MG63 (cell line): ENCODE data around the gene TGFBR3L. TPM values are rescaled to one million over a fixed set of nuclear protein-coding genes. Genes with fewer than 3 reads are reported as not detected.

Source experiments
- DNase-seq: peaks from one replicate; pipeline ENCODE4 v3.0.0-alpha.2; 2020
- H3K27me3 ChIP-seq: fragments of 250-450 bp; sonication (Bioruptor Pico); 2 replicates; pipeline ENCODE4 v1.5.1; 2020; ENCODE audit warnings: mild to moderate bottlenecking, moderate library complexity
- H3K36me3 ChIP-seq: fragments of 250-450 bp; sonication (Bioruptor Pico); 2 replicates; pipeline ENCODE4 v1.5.1; 2020; ENCODE audit warnings: mild to moderate bottlenecking, moderate library complexity
- H3K4me3 ChIP-seq: fragments of 250-450 bp; sonication (Bioruptor Pico); 2 replicates; pipeline ENCODE4 v1.5.1; 2020; ENCODE audit warnings: mild to moderate bottlenecking, moderate library complexity
- H3K9me3 ChIP-seq: fragments of 250-450 bp; sonication (Bioruptor Pico); 2 replicates; pipeline ENCODE4 v1.5.1; 2020; ENCODE audit warnings: mild to moderate bottlenecking, moderate library complexity
- total RNA-seq: library from RNA; depleted of rRNA; stranded (reverse); fragments of >200 nt; shearing (Covaris generic); gene quantifications from 2 replicates; pipeline ENCODE4 v1.2.3, GENCODE V29; 2014; ENCODE audit warnings: low replicate concordance

TGFBR3L gene
- total RNA-seq, 1 experiment from 2014 or later, result 0.46 TPM

DNA sequence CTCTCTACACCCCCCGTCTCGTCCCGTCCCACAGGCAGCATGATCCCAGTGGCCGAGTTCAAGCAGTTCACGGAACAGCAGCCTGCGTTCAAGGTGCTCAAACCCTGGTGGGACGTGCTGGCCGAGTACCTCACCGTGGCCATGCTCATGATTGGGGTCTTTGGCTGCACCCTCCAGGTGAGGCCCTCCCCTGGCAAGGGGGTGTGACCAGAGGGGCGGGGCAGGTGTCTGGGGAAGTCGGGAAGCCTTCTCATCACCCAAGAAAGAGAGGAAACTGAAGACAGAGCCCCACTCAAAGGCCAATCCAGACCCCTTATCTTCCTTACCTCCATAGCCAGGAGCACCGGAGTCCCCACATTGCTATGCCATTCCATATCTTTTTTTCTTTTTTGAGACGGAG is 19.1 kb upstream of the TGFBR3L start:
- DNase-seq, result no peak
- Histone ChIP-seq H3K4me3 (no peak overlapping the region), H3K27me3 (no peaks in the 10 kb centered on the region), H3K9me3 (no peaks in the 10 kb centered on the region), H3K36me3 (peaks cover 28% of the 10 kb centered on the region)

DNA sequence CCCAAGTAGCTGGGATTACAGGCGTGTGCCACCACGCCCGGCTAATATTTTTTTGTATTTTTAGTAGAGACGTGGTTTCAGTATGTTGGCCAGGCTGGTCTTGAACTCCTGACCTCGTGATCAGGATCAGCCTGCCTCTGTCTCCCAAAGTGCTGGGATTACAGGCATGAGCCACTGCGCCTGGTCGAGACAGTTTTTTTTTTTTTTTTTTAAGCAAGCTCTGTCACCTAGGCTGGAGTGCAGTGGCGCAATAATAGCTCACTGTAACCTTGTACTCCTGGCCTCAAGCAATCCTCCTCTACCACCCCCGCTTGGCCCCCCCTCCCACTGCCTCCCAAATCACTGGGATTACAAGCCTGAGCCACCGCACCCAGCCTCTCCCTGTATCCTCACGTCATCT is 17.3 kb upstream of the TGFBR3L start:
- DNase-seq, result no peak
- Histone ChIP-seq H3K4me3 (no peak overlapping the region), H3K36me3 (peaks cover 38% of the 10 kb centered on the region), H3K9me3 (no peaks in the 10 kb centered on the region), H3K27me3 (no peaks in the 10 kb centered on the region)

DNA sequence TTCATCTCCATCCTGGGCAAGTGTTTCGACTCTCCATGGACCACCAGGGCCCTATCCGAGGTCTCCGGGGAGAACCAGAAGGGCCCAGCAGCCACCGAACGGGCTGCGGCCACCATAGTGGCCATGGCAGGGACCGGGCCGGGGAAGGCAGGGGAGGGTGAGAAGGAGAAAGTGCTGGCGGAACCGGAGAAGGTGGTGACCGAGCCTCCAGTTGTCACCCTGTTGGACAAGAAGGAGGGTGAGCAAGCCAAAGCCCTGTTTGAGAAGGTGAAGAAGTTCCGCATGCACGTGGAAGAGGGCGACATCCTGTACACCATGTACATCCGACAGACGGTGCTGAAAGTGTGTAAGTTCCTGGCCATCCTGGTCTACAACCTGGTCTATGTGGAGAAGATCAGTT is 15.7 kb upstream of the TGFBR3L start:
- no peaks in the 10 kb centered on the region for H3K9me3 ChIP-seq
- no peak for DNase-seq
- peaks cover 43% of the 10 kb centered on the region for H3K36me3 ChIP-seq
- H3K4me3 ChIP-seq, result no peak overlapping the region
- H3K27me3 ChIP-seq, result no peaks in the 10 kb centered on the region

DNA sequence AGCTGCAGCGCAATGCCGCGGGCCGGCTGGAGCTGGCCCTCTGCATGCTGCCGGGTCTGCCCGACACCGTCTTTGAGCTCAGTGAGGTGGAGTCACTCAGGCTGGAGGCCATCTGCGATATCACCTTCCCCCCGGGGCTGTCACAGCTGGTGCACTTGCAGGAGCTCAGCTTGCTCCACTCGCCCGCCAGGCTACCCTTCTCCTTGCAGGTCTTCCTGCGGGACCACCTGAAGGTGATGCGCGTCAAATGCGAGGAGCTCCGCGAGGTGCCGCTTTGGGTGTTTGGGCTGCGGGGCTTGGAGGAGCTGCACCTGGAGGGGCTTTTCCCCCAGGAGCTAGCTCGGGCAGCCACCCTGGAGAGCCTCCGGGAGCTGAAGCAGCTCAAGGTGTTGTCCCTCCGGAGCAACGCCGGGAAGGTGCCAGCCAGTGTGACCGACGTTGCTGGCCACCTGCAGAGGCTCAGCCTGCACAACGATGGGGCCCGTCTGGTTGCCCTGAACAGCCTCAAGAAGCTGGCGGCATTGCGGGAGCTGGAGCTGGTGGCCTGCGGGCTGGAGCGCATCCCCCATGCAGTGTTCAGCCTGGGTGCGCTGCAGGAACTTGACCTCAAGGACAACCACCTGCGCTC is 14.8 kb upstream of the TGFBR3L start:
- Histone ChIP-seq H3K36me3 (peaks cover 48% of the 10 kb centered on the region), H3K9me3 (no peaks in the 10 kb centered on the region), H3K27me3 (no peaks in the 10 kb centered on the region), H3K4me3 (no peak overlapping the region)
- DNase-seq, result no peak

DNA sequence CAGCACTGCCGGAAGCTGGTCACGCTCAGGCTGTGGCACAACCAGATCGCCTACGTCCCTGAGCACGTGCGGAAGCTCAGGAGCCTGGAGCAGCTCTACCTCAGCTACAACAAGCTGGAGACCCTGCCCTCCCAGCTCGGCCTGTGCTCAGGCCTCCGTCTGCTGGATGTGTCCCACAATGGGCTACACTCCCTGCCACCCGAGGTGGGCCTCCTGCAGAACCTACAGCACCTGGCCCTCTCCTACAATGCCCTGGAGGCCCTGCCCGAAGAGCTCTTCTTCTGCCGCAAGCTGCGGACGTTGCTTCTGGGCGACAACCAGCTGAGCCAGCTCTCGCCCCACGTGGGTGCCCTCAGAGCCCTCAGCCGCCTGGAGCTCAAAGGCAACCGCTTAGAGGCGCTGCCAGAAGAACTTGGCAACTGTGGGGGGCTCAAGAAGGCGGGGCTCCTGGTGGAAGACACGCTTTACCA is 14.2 kb upstream of the TGFBR3L start:
- H3K4me3 ChIP-seq, result no peak overlapping the region
- H3K27me3 ChIP-seq, result no peaks in the 10 kb centered on the region
- H3K36me3 ChIP-seq, result peaks cover 54% of the 10 kb centered on the region
- no peak for DNase-seq
- H3K9me3 ChIP-seq, result no peaks in the 10 kb centered on the region

GRCh38 chr19:7900931-7901330 is 13.7 kb upstream of the TGFBR3L start:
- Histone ChIP-seq H3K4me3 (no peak overlapping the region), H3K9me3 (no peaks in the 10 kb centered on the region), H3K27me3 (no peaks in the 10 kb centered on the region), H3K36me3 (peaks cover 54% of the 10 kb centered on the region)
- DNase-seq, result no peak

DNA sequence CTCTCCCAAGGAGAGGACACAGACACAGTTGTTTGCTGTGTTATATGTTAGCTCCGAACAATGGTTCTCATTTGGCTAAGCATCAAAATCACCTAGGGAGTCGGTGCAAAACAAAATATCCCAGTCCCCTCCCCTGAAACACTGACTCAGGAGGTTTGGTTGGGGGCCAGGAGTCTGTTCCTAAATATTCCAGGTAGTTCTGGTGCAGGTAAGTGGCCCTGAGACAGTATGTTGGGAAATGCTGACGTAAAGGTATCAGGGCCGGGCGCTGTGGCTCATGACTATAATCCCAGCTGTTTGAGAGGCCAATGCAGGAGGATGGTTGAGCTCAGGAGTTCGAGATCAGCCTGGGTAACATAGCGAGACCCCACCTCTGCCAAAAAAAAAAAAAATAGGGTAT is 13.3 kb upstream of the TGFBR3L start:
- DNase-seq, result no peak
- no peak overlapping the region for H3K4me3 ChIP-seq

GRCh38 chr19:7902796-7903243 is 11.8 kb upstream of the TGFBR3L start:
- no peaks in the 10 kb centered on the region for H3K9me3 ChIP-seq
- peak overlapping the region; percentile 83 for H3K4me3 ChIP-seq
- H3K36me3 ChIP-seq, result peaks cover 69% of the 10 kb centered on the region
- no peak for DNase-seq
- H3K27me3 ChIP-seq, result no peaks in the 10 kb centered on the region

More for the DNA sequence above, 13.3 kb upstream of the TGFBR3L start:
- Histone ChIP-seq H3K27me3 (no peaks in the 10 kb centered on the region), H3K36me3 (peaks cover 58% of the 10 kb centered on the region), H3K9me3 (no peaks in the 10 kb centered on the region)

DNA sequence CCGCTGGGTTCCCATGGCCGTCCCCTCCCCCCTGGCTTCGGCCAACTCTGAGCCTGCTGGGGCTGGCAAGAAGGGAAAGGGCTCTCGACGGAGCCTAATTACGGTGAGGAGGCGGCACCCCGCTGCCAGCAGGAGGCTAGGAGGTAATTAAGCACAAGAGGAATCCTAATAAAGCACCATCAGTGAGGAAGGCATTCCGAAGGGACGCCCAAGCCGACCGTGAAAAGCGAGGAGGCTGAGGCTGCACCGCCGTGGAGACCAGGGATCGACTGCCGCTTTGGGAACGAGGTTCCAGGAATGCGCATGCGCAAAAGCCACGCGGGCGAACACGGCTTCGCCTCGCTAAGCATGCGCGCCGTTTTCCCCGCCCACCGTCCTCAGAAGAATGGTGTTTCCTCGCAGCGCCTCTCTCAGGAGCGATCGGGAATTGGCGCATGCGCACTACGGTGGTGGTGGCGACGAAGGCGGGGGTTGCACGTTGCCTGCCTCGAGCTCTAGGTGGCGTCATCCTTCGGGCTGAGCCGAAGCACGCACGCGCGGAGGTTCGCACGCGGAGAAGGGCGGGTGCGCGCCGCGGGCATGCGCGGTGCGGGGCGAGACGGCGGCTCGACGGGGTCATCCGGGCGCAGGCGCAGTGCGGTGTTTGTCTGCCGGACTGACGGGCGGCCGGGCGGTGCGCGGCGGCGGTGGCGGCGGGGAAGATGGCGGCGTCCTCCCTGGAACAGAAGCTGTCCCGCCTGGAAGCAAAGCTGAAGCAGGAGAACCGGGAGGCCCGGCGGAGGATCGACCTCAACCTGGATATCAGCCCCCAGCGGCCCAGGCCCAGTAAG is 11.2 kb upstream of the TGFBR3L start, which contains the start of gene MAP2K7:
Gene MAP2K7, plus strand, starts transcription at position 634 of the 830 bp plus-strand sequence. Its CDS starts 68 bp downstream, at position 702.
- Histone ChIP-seq H3K4me3 (peak within 1 kb of the TSS; percentile 99), H3K27me3 (no peaks in the 10 kb centered on the region), H3K36me3 (peaks cover 70% of the 10 kb centered on the region), H3K9me3 (no peaks in the 10 kb centered on the region)
- peak; percentile 100 for DNase-seq

- DNase-seq, result peak; percentile 47
Observed at GRCh38 chr19:7904074-7905020, 10.3 kb upstream of the TGFBR3L start.

DNA sequence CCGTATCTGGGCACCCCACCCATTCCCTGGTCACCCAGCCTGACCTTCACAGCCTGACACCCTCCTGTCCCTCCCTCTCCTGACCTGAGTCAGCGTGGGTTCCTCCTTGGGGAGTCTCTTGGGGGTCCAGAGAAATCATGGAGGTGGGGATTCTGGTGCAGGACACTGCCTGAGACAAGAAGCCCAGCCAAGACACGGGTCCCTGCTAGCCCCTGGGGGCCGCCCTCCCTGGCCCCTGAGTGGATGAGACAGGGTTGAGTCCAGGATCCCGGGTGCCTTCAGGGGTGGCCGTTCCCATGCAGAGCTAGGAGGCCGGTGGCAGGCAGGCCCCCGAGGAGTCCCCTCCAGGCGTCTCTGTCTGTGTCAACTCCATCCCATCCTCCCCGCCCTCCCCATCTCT is 9.4 kb upstream of the TGFBR3L start:
- H3K4me3 ChIP-seq, result peak overlapping the region; percentile 99

More at GRCh38 chr19:7904074-7905020, 10.3 kb upstream of the TGFBR3L start:
- Histone ChIP-seq H3K27me3 (no peaks in the 10 kb centered on the region), H3K9me3 (no peaks in the 10 kb centered on the region), H3K4me3 (peak overlapping the region; percentile 99), H3K36me3 (peaks cover 68% of the 10 kb centered on the region)

GRCh38 chr19:7905859-7906258 is 8.8 kb upstream of the TGFBR3L start:
- no peak for DNase-seq
- Histone ChIP-seq H3K27me3 (no peaks in the 10 kb centered on the region), H3K4me3 (no peak overlapping the region), H3K9me3 (no peaks in the 10 kb centered on the region), H3K36me3 (peaks cover 74% of the 10 kb centered on the region)

More for the DNA sequence above, 9.4 kb upstream of the TGFBR3L start:
- DNase-seq, result no peak
- peaks cover 68% of the 10 kb centered on the region for H3K36me3 ChIP-seq
- H3K9me3 ChIP-seq, result no peaks in the 10 kb centered on the region
- H3K27me3 ChIP-seq, result no peaks in the 10 kb centered on the region

DNA sequence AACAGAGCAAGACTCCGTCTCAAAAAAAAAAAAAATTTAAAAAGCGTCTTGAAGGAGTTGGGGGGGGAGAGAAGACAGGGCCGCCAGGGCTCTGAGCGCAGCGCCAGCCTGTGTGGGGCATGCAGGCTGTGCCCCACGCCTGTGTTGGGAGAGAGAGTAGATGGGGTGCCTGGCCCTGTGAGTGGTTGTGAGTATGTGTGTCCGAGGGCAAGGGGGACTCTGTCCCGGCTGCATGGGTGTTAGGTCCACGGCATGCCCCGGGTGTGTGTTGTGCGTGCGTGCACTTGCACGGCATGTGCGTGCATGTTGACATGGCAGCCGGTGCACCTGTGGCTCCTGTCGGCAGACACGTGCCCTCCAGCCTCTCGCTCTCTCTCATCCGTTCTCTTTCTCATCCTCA is 7.5 kb upstream of the TGFBR3L start:
- no peak overlapping the region for H3K4me3 ChIP-seq
- peaks cover 77% of the 10 kb centered on the region for H3K36me3 ChIP-seq
- H3K27me3 ChIP-seq, result no peaks in the 10 kb centered on the region
- DNase-seq, result no peak
- no peaks in the 10 kb centered on the region for H3K9me3 ChIP-seq

GRCh38 chr19:7907544-7907943 is 7.1 kb upstream of the TGFBR3L start:
- no peak for DNase-seq

DNA sequence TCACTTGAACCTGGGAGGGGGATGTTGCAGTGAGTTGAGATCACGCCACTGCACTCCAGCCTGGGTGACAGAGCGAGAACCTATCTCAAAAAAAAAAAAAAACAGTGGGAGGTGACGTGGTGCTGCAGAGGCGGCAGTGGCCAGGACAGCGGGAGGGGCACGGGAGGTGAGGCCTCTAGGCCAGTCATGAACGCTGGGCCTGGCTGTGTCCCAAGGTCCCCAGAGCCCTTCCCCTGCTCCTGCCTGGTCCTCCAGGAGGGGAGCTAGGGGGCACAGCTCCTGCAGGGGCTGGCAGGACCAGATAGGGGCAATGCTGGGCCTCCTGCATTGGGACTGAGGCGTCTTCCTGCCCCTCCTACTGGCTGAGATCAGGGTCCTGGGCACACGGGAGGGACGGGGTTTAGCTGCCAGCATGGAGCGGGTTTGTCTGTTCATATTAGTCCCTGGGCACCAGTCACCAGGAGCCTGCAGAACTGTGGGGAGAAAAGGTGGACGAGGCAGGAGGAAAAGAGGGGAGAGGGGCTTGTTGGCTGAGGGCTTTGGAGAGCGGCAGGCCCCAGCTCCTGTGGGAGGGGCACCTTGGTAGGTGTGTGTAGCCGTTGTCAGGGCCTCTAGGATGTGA is 6.4 kb upstream of the TGFBR3L start:
- H3K27me3 ChIP-seq, result no peaks in the 10 kb centered on the region
- H3K9me3 ChIP-seq, result no peaks in the 10 kb centered on the region
- H3K4me3 ChIP-seq, result no peak overlapping the region
- peaks cover 77% of the 10 kb centered on the region for H3K36me3 ChIP-seq
- DNase-seq, result no peak

More at GRCh38 chr19:7907544-7907943, 7.1 kb upstream of the TGFBR3L start:
- H3K9me3 ChIP-seq, result no peaks in the 10 kb centered on the region
- H3K27me3 ChIP-seq, result no peaks in the 10 kb centered on the region
- peaks cover 76% of the 10 kb centered on the region for H3K36me3 ChIP-seq
- H3K4me3 ChIP-seq, result no peak overlapping the region
